HCT116 (cell line): ENCODE results near the gene RNF130. TPM values are rescaled to one million over a fixed set of nuclear protein-coding genes. Genes with fewer than 3 reads are reported as not detected.
"Not testable (repeated sequence)": the region's sequence is repeated elsewhere in the genome, so short reads cannot be mapped to it uniquely, and the experiment has no call there.

ENCODE experiments used
- ATAC-seq: fragments of 200-7000 bp; cut with Tn5 transposase; 2 replicates; pipeline ENCODE4 v1.9.1; 2020; ENCODE audit warnings: mild to moderate bottlenecking, moderate library complexity
- BruUV-seq: library from RNA; stranded (reverse); fragments of 400-500 nt; replicated peaks from 2 replicates; lab custom pipeline; 2021; lab: Mats Ljungman, UMichigan
- CTCF ChIA-PET: fragments of 300-600 bp; sonication (Branson Sonifier 250); formaldehyde crosslinking; loops from one replicate; lab custom pipeline; 2021; ENCODE audit warnings: antibody characterized with exemption; lab: Charles Lee
- POLR2A ChIA-PET: fragments of 300-600, 350-600 bp; sonication (Branson Sonifier 250); formaldehyde crosslinking; loops from one replicate; lab custom pipeline; 2021; ENCODE audit warnings: antibody characterized with exemption; lab: Charles Lee
- RAD21 ChIA-PET, 2 experiments: fragments of 300-600 bp; sonication (Branson Sonifier 250); formaldehyde crosslinking; loops; one replicate each; lab custom pipeline; 2023; ENCODE audit warnings: low total read pairs in 2 of 2; ENCODE audit not compliant: uncharacterized antibody in 2 of 2, unreplicated experiment in 2 of 2, low non-redundant PET in 1 of 2; lab: Charles Lee
- DNase-seq: peaks from one replicate; pipeline ENCODE4 v3.0.0-alpha.2; 2010; ENCODE audit warnings: low read depth, low spot score
- H2AFZ ChIP-seq: fragments of 200-600 bp; shearing (Covaris generic), sonication (generic); 2 replicates; pipeline ENCODE4 v1.6.1; 2017; ENCODE audit warnings: low read depth, mixed run types, mixed read lengths, antibody characterized with exemption, low read length; ENCODE audit not compliant: poor library complexity, severe bottlenecking
- H3K27ac ChIP-seq: 2 replicates; pipeline ENCODE4 v1.5.1; 2012; ENCODE audit warnings: low read depth, low read length
- H3K27me3 ChIP-seq: fragments of 200-600 bp; sonication (generic); 2 replicates; pipeline ENCODE4 v1.6.1; 2016; ENCODE audit warnings: mixed run types, low read length, mixed read lengths; ENCODE audit not compliant: insufficient read depth
- H3K36me3 ChIP-seq, 2 experiments: fragments of 200-500 bp in 1 of 2; fragments of 200-600 bp in 1 of 2; sonication (Bioruptor generic) in 1 of 2; sonication (generic) in 1 of 2; 2 replicates each; pipeline versions ENCODE4 v1.5.1 to v1.6.1; 2014 to 2016; ENCODE audit warnings: low read length in 2 of 2, inconsistent platforms in 1 of 2, mixed read lengths in 1 of 2, mixed run types in 1 of 2; ENCODE audit not compliant: insufficient read depth in 2 of 2, control insufficient read depth in 1 of 2
- H3K4me1 ChIP-seq, 2 experiments: fragments of 200-600 bp in 1 of 2; sonication (generic) in 1 of 2; 2 replicates each; pipeline versions ENCODE4 v1.5.1 to v1.6.1; 2012 to 2017; ENCODE audit warnings: low read length in 2 of 2, inconsistent platforms in 1 of 2, mild to moderate bottlenecking in 1 of 2, mixed read lengths in 1 of 2, mixed run types in 1 of 2, moderate library complexity in 1 of 2; ENCODE audit not compliant: insufficient read depth in 2 of 2, control insufficient read depth in 1 of 2
- H3K4me2 ChIP-seq: fragments of 200-600 bp; sonication (generic); 2 replicates; pipeline ENCODE4 v1.6.1; 2017; ENCODE audit warnings: mixed run types, low read length, mixed read lengths
- H3K4me3 ChIP-seq, 2 experiments: fragments of 200-600 bp in 1 of 2; sonication (generic) in 1 of 2; replicated peaks in 1 of 2; 2 replicates each; pipeline ENCODE4 v1.5.1; 2011 to 2016; ENCODE audit warnings: low read length in 2 of 2, control low read depth in 1 of 2, low read depth in 1 of 2, mild to moderate bottlenecking in 1 of 2, mixed read lengths in 1 of 2, mixed run types in 1 of 2
- H3K79me2 ChIP-seq: fragments of 200-600 bp; sonication (generic); 2 replicates; pipeline ENCODE4 v1.6.1; 2017; ENCODE audit warnings: mild to moderate bottlenecking, mixed run types, low read length, moderate library complexity, mixed read lengths; ENCODE audit not compliant: insufficient read depth
- H3K9ac ChIP-seq: fragments of 200-600 bp; sonication (generic); 2 replicates; pipeline ENCODE4 v1.6.1; 2016; ENCODE audit warnings: low read length, mixed read lengths
- H3K9me2 ChIP-seq: fragments of 200-600 bp; sonication (generic), shearing (Covaris generic); 2 replicates; pipeline ENCODE4 v1.6.1; 2017; ENCODE audit warnings: mixed run types, mild to moderate bottlenecking, moderate library complexity; ENCODE audit not compliant: insufficient read depth
- H3K9me3 ChIP-seq, 2 experiments: fragments of 200-500 bp in 1 of 2; fragments of 200-600 bp in 1 of 2; sonication (Bioruptor generic) in 1 of 2; sonication (generic) in 1 of 2; 2 replicates each; pipeline ENCODE4 v1.6.1; 2014 to 2017; ENCODE audit warnings: low read length in 2 of 2, mixed read lengths in 2 of 2, inconsistent platforms in 1 of 2, low read depth in 1 of 2, mild to moderate bottlenecking in 1 of 2, mixed run types in 1 of 2, moderate library complexity in 1 of 2; ENCODE audit not compliant: control insufficient read depth in 1 of 2, insufficient read depth in 1 of 2
- H4K20me1 ChIP-seq: fragments of 200-600 bp; sonication (generic), shearing (Covaris generic); 2 replicates; pipeline ENCODE4 v1.6.1; 2017; ENCODE audit warnings: mixed run types, mild to moderate bottlenecking, moderate library complexity; ENCODE audit not compliant: insufficient read depth
- CTCF ChIP-seq, 3 experiments: fragments of 200-600 bp in 1 of 3; sonication (generic) in 1 of 3; IDR thresholded peaks in 2 of 3; conservative IDR thresholded peaks in 1 of 3; 2 replicates each; pipeline ENCODE4 v1.5.1; 2012 to 2017; ENCODE audit warnings: low read depth in 2 of 3, low read length in 2 of 3, antibody characterized with exemption in 1 of 3, borderline replicate concordance in 1 of 3, control low read depth in 1 of 3, mild to moderate bottlenecking in 1 of 3, mixed read lengths in 1 of 3, mixed run types in 1 of 3, moderate library complexity in 1 of 3; ENCODE audit not compliant: insufficient read depth in 1 of 3
- EGR1 ChIP-seq: IDR thresholded peaks from 2 replicates; pipeline ENCODE4 v1.6.1; 2012; ENCODE audit warnings: low read depth
- ELF1 ChIP-seq: IDR thresholded peaks from 2 replicates; pipeline ENCODE4 v1.6.1; 2012; ENCODE audit warnings: low read depth, borderline replicate concordance
- FOSL1 ChIP-seq: IDR thresholded peaks from 2 replicates; pipeline ENCODE4 v1.6.1; 2012; ENCODE audit warnings: low read depth
- POLR2AphosphoS5 ChIP-seq: IDR thresholded peaks from 2 replicates; pipeline ENCODE4 v1.6.1; 2011; ENCODE audit warnings: mild to moderate bottlenecking, low read depth, low read length, moderate library complexity
- RAD21 ChIP-seq: IDR thresholded peaks from 2 replicates; pipeline ENCODE4 v1.6.1; 2012; ENCODE audit warnings: low read depth, mild to moderate bottlenecking
- intact Hi-C: fragments of 100-400 bp; cut with micrococcal nuclease; formaldehyde crosslinking; loops from 2 replicates; pipeline ENCODE4 v1.10.0; 2022
- total RNA-seq: library from RNA; stranded (reverse); gene quantifications from one replicate; pipeline ENCODE4 v1.2.1, GENCODE V29; 2021; ENCODE audit not compliant: unreplicated experiment

The RNF130 gene
- total RNA-seq, 1 experiment from 2014 or later: 34.9 TPM

- peak overlapping the region; percentile 40 to 59 for H3K4me3 ChIP-seq
- H3K4me2 ChIP-seq: peak overlapping the region; percentile 93
- TF ChIP-seq FOSL1 (no peak), POLR2AphosphoS5 (peak; percentile 63), RAD21 (peak; percentile 71), ELF1 (no peak), CTCF (IDR thresholded peaks at IDR 0.05 in 2 of 3, conservative IDR thresholded peaks at IDR 0.05 in 1 of 3; ENCODE audit: borderline replicate concordance in 1 of 3, insufficient read depth in 1 of 3, low read depth in 2 of 3, low read length in 2 of 3) (peak; percentile 69 to 87 (median 72)), EGR1 (peak; percentile 89)
- no peaks in the 10 kb centered on the region for H3K27me3 ChIP-seq
- CTCF ChIA-PET: interaction anchor here (0.6 to 0.9 kb wide), 6 partner anchors 12 to 557 kb away, joined by 3 read pairs; no protein-coding TSS in a partner anchor
- H4K20me1 ChIP-seq: no peaks in the 10 kb centered on the region
- H2AFZ ChIP-seq: peak overlapping the region; percentile 99
- peak; percentile 86 for ATAC-seq
- peak; percentile 56 for DNase-seq
- peak overlapping the region; percentile 62 for H3K9ac ChIP-seq
- H3K27ac ChIP-seq: no peak overlapping the region; the same call in 1 of the 2 replicates
- H3K36me3 ChIP-seq: no peaks in the 10 kb centered on the region
- peaks cover 8 to 17% of the 10 kb centered on the region in 2 experiments; a peak in 3 of 4 replicates for H3K4me1 ChIP-seq
- H3K9me3 ChIP-seq: no peaks in the 10 kb centered on the region
- RAD21 ChIA-PET: interaction anchor here in 1 of 2 experiments (0.7 kb wide), 1 partner anchor 229 kb away, joined by 3 read pairs; no protein-coding TSS in a partner anchor
- no TSS peak for BruUV-seq
- H3K79me2 ChIP-seq: no peaks in the 10 kb centered on the region
- no peaks in the 10 kb centered on the region for H3K9me2 ChIP-seq
- intact Hi-C loops: loop anchor here (5.0 kb wide), 1 partner anchor 288 kb away; no protein-coding TSS in a partner anchor
- POLR2A ChIA-PET: interaction anchor here (0.6 to 0.7 kb wide), 2 partner anchors 115 to 176 kb away, joined by 4 read pairs; no protein-coding TSS in a partner anchor
These were observed 18.7 kb upstream of the RNF130 start for GRCh38 chr5:180090098-180090768.

GRCh38 chr5:180089628-180090027 is 18.1 kb upstream of the RNF130 start:
- RAD21 ChIA-PET, DNase-seq: not testable (repeated sequence)
- CTCF ChIA-PET: interaction anchor here (0.6 to 0.7 kb wide), 3 partner anchors 294 to 557 kb away, joined by 3 read pairs; no protein-coding TSS in a partner anchor

More at GRCh38 chr5:180089628-180090027, 18.1 kb upstream of the RNF130 start:
- H3K4me3 ChIP-seq, H3K9me3 ChIP-seq, H3K79me2 ChIP-seq, ATAC-seq, H3K9me2 ChIP-seq, H3K9ac ChIP-seq, H3K36me3 ChIP-seq, H3K27ac ChIP-seq, H3K27me3 ChIP-seq, H4K20me1 ChIP-seq, BruUV-seq: not testable (repeated sequence)
- peak overlapping the region; percentile 93; the same call in 1 of the 2 replicates for H3K4me2 ChIP-seq
- intact Hi-C loops: loop anchor here (5.0 to 10.0 kb wide), 2 partner anchors 185 to 287 kb away; partner anchors contain the start of gene TBC1D9B
- peaks cover 14 to 23% of the 10 kb centered on the region in 2 experiments; a peak in 3 of 4 replicates for H3K4me1 ChIP-seq
- POLR2A ChIA-PET: interaction anchor here (0.7 kb wide), 1 partner anchor 175 kb away, joined by 4 read pairs; no protein-coding TSS in a partner anchor
- peak overlapping the region; percentile 99 for H2AFZ ChIP-seq
